Ascending aorta (tissue), 2 donors: ENCODE data around the gene FXR1. TPM values are rescaled to one million over a fixed set of nuclear protein-coding genes. Genes with fewer than 3 reads are reported as not detected.

ENCODE experiments used
- DNase-seq, 2 donors: peaks; one replicate each; pipeline ENCODE4 v3.0.0-alpha.2; 2019; ENCODE audit warnings: low spot score in 2 of 2
- H3K27ac ChIP-seq, 2 donors: fragments of 200-600 bp; sonication (generic); one replicate each; pipeline ENCODE4 v1.5.1; 2016 to 2017; ENCODE audit warnings: mild to moderate bottlenecking in 1 of 2
- H3K27me3 ChIP-seq: fragments of 200-600 bp; sonication (generic); one replicate; pipeline ENCODE4 v1.5.1; 2017
- H3K36me3 ChIP-seq, 2 donors: fragments of 200-600 bp; sonication (generic); one replicate each; pipeline ENCODE4 v1.5.1; 2016
- H3K4me1 ChIP-seq, 2 donors: fragments of 200-600 bp; sonication (generic); one replicate each; pipeline ENCODE4 v1.5.1; 2016 to 2017; ENCODE audit warnings: mild to moderate bottlenecking in 1 of 2
- H3K4me3 ChIP-seq, 2 donors: fragments of 200-600 bp; sonication (generic); one replicate each; pipeline ENCODE4 v1.5.1; 2016 to 2017; ENCODE audit warnings: mild to moderate bottlenecking in 1 of 2
- H3K9me3 ChIP-seq, 2 donors: fragments of 200-600 bp; sonication (generic); one replicate each; pipeline ENCODE4 v1.5.1; 2016
- intact Hi-C: fragments of 100-400 bp; cut with DNase I; formaldehyde crosslinking; loops from one replicate; pipeline ENCODE4 v1.15.1; 2023
- total RNA-seq: library from RNA; depleted of rRNA; stranded (reverse); fragments of >200 nt; gene quantifications from one replicate; pipeline ENCODE4 v1.1.0, GENCODE V29; 2016
- TF ChIP-seq, protein P1 (sequence below), 3 experiments: fragments of 200-600 bp in 2 of 3; fragments of 450-650 bp in 1 of 3; sonication (generic) in 2 of 3; IDR thresholded peaks; one replicate each; pipeline ENCODE4 v1.5.1; 2016 to 2019; ENCODE audit warnings: antibody characterized with exemption in 3 of 3, mild to moderate bottlenecking in 1 of 3, moderate library complexity in 1 of 3

Gene FXR1
- total RNA-seq, 1 donor from 2014 or later = 9.6 TPM

DNA sequence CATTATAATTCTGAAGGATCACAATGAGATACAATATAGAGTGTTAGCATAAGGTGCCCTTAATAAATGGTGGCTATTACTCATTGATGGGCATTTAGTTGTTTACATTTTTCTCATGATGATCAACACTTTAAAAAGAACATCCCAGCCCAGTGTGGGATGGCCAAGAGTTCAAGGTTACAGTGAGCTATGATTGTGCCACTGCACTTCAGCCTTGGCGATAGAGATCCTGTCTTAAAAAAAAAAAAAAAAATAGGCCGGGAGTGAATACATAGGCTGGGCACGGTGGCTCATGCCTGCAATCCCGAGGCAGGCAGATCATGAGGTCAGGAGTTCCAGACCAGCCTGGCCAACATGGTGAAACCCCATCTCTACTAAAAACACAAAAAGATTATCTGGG is 1.6 kb upstream of the FXR1 start:
- DNase-seq = no peak
- no peaks in the 10 kb centered on the region for H3K9me3 ChIP-seq
- H3K36me3 ChIP-seq = no peaks in the 10 kb centered on the region
- TF ChIP-seq, protein P1, sequence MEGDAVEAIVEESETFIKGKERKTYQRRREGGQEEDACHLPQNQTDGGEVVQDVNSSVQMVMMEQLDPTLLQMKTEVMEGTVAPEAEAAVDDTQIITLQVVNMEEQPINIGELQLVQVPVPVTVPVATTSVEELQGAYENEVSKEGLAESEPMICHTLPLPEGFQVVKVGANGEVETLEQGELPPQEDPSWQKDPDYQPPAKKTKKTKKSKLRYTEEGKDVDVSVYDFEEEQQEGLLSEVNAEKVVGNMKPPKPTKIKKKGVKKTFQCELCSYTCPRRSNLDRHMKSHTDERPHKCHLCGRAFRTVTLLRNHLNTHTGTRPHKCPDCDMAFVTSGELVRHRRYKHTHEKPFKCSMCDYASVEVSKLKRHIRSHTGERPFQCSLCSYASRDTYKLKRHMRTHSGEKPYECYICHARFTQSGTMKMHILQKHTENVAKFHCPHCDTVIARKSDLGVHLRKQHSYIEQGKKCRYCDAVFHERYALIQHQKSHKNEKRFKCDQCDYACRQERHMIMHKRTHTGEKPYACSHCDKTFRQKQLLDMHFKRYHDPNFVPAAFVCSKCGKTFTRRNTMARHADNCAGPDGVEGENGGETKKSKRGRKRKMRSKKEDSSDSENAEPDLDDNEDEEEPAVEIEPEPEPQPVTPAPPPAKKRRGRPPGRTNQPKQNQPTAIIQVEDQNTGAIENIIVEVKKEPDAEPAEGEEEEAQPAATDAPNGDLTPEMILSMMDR (IDR thresholded peaks at IDR 0.05) = no peak
- intact Hi-C loops = loop anchor here (5.0 kb wide), 2 partner anchors 76 to 104 kb away; partner anchors contain the start of gene DNAJC19
- no peak overlapping the region for H3K27ac ChIP-seq
- H3K4me3 ChIP-seq = no peak overlapping the region
- peaks cover 0 to 18% of the 10 kb centered on the region in 2 donors for H3K4me1 ChIP-seq
- H3K27me3 ChIP-seq = no peaks in the 10 kb centered on the region

DNA sequence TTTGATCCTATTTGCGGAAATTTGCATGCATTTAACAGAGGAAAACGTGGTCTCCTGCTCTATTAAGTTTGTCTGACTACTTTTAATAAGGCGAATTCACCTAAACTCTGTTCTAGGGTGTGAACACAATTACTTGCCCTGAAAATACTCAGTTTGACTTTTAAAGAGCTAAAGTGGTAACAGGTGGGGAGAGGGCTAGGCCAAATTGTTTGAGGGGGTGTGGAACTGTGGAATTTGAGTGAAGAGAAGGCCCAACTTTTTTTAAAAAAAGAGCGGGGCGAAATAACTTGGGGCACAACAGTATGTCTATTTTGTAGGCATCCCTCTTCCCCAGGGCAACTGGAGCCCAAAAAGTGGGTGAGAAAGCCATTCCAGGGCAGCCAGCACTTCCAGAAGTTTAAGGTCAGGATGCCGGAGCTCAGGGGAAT is 580 bp upstream of the FXR1 start:
- peak overlapping the region; percentile 82 to 92 for H3K27ac ChIP-seq
- TF ChIP-seq, protein P1 (IDR thresholded peaks at IDR 0.05) = no peak
- peaks cover 0 to 18% of the 10 kb centered on the region in 2 donors for H3K4me1 ChIP-seq
- intact Hi-C loops = loop anchor here (2.0 to 5.0 kb wide), 3 partner anchors 41 to 105 kb away; partner anchors contain the start of gene DNAJC19
- no peak for DNase-seq
- H3K27me3 ChIP-seq = no peaks in the 10 kb centered on the region
- peaks cover 0 to 7% of the 10 kb centered on the region in 2 donors for H3K36me3 ChIP-seq
- peak overlapping the region; percentile 61 to 84 for H3K4me3 ChIP-seq
- H3K9me3 ChIP-seq = no peaks in the 10 kb centered on the region

GRCh38 chr3:180913581-180914404 is 1.3 kb downstream of the FXR1 start:
- Histone ChIP-seq H3K27me3 (no peaks in the 10 kb centered on the region), H3K4me3 (peak overlapping the region; percentile 61 to 84), H3K9me3 (no peaks in the 10 kb centered on the region), H3K4me1 (peaks cover 0 to 18% of the 10 kb centered on the region in 2 donors), H3K36me3 (peaks cover 0 to 7% of the 10 kb centered on the region in 2 donors), H3K27ac (no peak overlapping the region)
- no peak for DNase-seq
- intact Hi-C loops = loop anchor here (2.0 to 5.0 kb wide), 3 partner anchors 43 to 106 kb away; partner anchors contain the start of gene DNAJC19
- TF ChIP-seq, protein P1 (IDR thresholded peaks at IDR 0.05) = no peak

DNA sequence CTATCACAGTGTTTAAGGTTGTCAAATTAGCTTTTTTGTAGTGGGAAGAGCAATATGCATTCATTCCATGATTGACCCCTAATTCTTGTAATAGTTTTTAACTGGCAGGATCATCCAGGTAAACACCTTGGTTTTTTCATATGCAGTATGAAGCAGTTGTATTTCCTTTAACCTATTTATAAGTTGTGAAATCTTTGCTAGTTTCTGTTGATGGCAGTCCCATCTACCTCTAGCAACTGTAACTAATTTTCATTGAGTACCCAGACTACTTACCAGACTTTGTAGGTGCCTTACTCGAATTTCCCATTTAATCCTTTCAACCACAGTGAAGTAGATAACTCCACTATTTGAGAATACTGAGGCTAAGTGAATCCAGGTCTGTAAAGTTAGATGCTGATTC is 6.1 kb downstream of the FXR1 start:
- no peak overlapping the region for H3K27ac ChIP-seq
- peaks cover 0 to 21% of the 10 kb centered on the region in 2 donors for H3K4me1 ChIP-seq
- TF ChIP-seq, protein P1 (IDR thresholded peaks at IDR 0.05) = no peak
- intact Hi-C loops = no loop called here
- H3K27me3 ChIP-seq = no peaks in the 10 kb centered on the region
- H3K36me3 ChIP-seq = peaks cover 0 to 7% of the 10 kb centered on the region in 2 donors
- no peak overlapping the region for H3K4me3 ChIP-seq
- no peak for DNase-seq
- H3K9me3 ChIP-seq = no peaks in the 10 kb centered on the region

DNA sequence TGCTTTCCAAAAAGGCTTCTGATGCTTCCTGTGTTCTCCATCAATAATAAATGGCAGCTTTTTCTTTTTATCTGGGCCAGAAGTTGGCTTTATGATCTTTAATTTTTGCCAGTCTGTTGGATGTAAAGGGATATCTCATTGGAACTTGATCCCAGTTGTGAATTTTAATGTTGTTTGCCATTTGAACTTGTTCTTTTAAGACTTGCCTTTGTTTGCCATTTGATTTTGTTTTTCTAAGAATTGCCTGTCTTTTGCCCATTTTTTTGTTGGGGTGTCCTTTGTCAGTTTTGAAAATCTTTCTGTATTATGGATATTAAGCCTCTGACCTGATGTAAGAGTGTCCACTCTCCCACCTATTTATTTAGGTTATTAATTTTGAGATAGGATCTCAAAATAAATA is 9.8 kb downstream of the FXR1 start:
- no peaks in the 10 kb centered on the region for H3K36me3 ChIP-seq
- H3K9me3 ChIP-seq = no peaks in the 10 kb centered on the region
- TF ChIP-seq, protein P1 (IDR thresholded peaks at IDR 0.05) = no peak
- H3K4me1 ChIP-seq = peaks cover 0 to 11% of the 10 kb centered on the region in 2 donors
- intact Hi-C loops = no loop called here
- no peak overlapping the region for H3K4me3 ChIP-seq
- no peaks in the 10 kb centered on the region for H3K27me3 ChIP-seq
- DNase-seq = no peak
- no peak overlapping the region for H3K27ac ChIP-seq
